Measurements from ENCODE around the gene TTYH3. TPM values are rescaled to one million over a fixed set of nuclear protein-coding genes. Genes with fewer than 3 reads are reported as not detected.
"Not testable (repeated sequence)": the region's sequence is repeated elsewhere in the genome, so short reads cannot be mapped to it uniquely, and the experiment has no call there.

The TTYH3 gene
- total RNA-seq, 1 donor from 2014 or later, result 25.4 TPM

GRCh38 chr7:2607122-2607922, 24.5 kb upstream of the TTYH3 start:
- H3K9me3 Mint-ChIP-seq, result no peaks in the 10 kb centered on the region
- no peak for ATAC-seq (ENCODE audit: low read depth)
- intact Hi-C loops (cut with micrococcal nuclease), result no loop called here
- ChIA-PET CTCF (interaction anchor here (1.0 to 1.8 kb wide), 2 partner anchors 103 kb away, joined by 4 to 11 read pairs; no protein-coding TSS in a partner anchor), POLR2A (no interaction called here)
- no peak overlapping the region for H3K27ac Mint-ChIP-seq
- H3K4me3 Mint-ChIP-seq, result no peak overlapping the region
- peaks cover 22% of the 10 kb centered on the region for H3K4me1 Mint-ChIP-seq
- no peaks in the 10 kb centered on the region for H3K36me3 Mint-ChIP-seq (ENCODE audit: low read depth)
- no peaks in the 10 kb centered on the region for H3K27me3 Mint-ChIP-seq
- TF ChIP-seq CTCF (IDR thresholded peaks at IDR 0.05), result no peak
- no peak for DNase-seq

GRCh38 chr7:2607923-2608904, 23.6 kb upstream of the TTYH3 start:
- ChIA-PET CTCF (interaction anchor here (1.0 to 1.8 kb wide), 9 partner anchors 10 to 156 kb away, joined by 3 to 11 read pairs (median 6); partner anchors contain the start of gene BRAT1), POLR2A (interaction anchor here (0.7 to 1.6 kb wide), 7 partner anchors 12 to 255 kb away, joined by 3 to 9 read pairs (median 4); partner anchors contain the start of gene TTYH3)
- Mint-ChIP-seq H3K4me1 (peaks cover 25% of the 10 kb centered on the region), H3K27ac (peak overlapping the region; percentile 50), H3K4me3 (peak overlapping the region; percentile 71), H3K9me3 (no peaks in the 10 kb centered on the region), H3K27me3 (no peaks in the 10 kb centered on the region), H3K36me3 (ENCODE audit: low read depth) (no peaks in the 10 kb centered on the region)
- TF ChIP-seq CTCF (IDR thresholded peaks at IDR 0.05), result no peak
- no peak for ATAC-seq (ENCODE audit: low read depth)
- intact Hi-C loops (cut with micrococcal nuclease), result loop anchor here (2.0 kb wide), 4 partner anchors 33 to 131 kb away; partner anchors contain the start of gene GRIFIN
- DNase-seq, result no peak

DNA sequence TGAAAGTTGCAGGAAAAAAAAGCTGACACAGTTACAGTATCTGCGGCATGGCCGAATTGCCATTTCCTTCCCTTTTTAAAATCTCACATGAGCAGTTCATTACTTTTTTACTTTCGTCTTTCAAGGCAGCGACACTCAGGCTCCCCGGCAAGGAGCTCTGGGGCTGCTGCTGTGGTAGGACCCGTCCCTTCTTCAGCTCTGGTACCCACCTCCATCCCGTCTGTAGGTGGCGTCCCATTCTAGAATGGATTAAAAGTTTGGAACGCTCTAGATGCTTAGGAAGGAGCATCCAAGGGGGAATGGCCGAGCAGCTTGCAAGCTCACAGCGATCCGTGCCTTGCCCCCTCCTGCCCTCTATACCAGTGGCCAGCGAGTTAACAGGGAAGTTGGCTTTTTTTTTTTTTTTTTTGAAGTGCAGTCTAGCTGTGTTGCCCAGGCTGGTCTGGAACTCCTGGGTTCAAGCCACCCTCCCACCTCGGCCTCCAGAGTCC, 22.8 kb upstream of the TTYH3 start:
- Mint-ChIP-seq H3K4me3 (peak overlapping the region; percentile 71), H3K4me1 (peaks cover 27% of the 10 kb centered on the region), H3K27ac (peak overlapping the region; percentile 50), H3K9me3 (no peaks in the 10 kb centered on the region), H3K36me3 (ENCODE audit: low read depth) (no peaks in the 10 kb centered on the region), H3K27me3 (no peaks in the 10 kb centered on the region)
- TF ChIP-seq CTCF (IDR thresholded peaks at IDR 0.05), result no peak
- ChIA-PET CTCF (interaction anchor here (1.0 to 1.8 kb wide), 9 partner anchors 10 to 157 kb away, joined by 3 to 11 read pairs (median 6); partner anchors contain the start of gene BRAT1), POLR2A (interaction anchor here (0.7 to 1.6 kb wide), 9 partner anchors 9 to 255 kb away, joined by 3 to 9 read pairs (median 4); partner anchors contain the start of gene TTYH3)
- DNase-seq (no peak), ATAC-seq (ENCODE audit: low read depth) (peak; percentile 93)
- intact Hi-C loops (cut with micrococcal nuclease), result loop anchor here (1.0 to 2.0 kb wide), 5 partner anchors 22 to 132 kb away; partner anchors contain the start of genes GRIFIN and TTYH3

DNA sequence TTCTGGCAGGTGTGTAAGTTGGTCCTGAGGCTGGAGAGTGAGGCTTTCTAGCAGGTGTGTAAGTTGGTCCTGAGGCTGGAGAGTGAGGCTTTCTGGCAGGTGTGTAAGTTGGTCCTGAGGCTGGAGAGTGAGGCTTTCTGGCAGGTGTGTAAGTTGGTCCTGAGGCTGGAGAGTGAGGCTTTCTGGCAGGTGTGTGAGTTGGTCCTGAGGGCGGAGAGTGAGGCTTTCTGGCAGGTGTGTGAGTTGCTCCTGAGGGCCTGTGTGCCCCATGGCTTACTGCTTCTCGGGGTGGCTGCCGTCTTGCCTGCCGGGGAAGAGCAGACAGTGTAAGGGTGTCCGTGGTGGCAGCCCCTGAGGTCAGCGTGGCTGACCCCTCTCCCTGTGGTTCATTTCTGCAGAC, 22.1 kb upstream of the TTYH3 start:
- H3K36me3 Mint-ChIP-seq (ENCODE audit: low read depth); H3K4me3 Mint-ChIP-seq; H3K27me3 Mint-ChIP-seq; ATAC-seq (ENCODE audit: low read depth); DNase-seq; H3K9me3 Mint-ChIP-seq; H3K27ac Mint-ChIP-seq: not testable (repeated sequence)
- intact Hi-C loops (cut with micrococcal nuclease), result loop anchor here (1.0 to 2.0 kb wide), 5 partner anchors 22 to 133 kb away; partner anchors contain the start of genes GRIFIN and TTYH3
- ChIA-PET CTCF (interaction anchor here (1.1 to 1.8 kb wide), 7 partner anchors 9 to 158 kb away, joined by 3 to 11 read pairs (median 6); partner anchors contain the start of gene BRAT1), POLR2A (interaction anchor here (0.7 to 1.2 kb wide), 4 partner anchors 9 to 32 kb away, joined by 4 to 9 read pairs (median 5); partner anchors contain the start of gene TTYH3)
- H3K4me1 Mint-ChIP-seq, result peaks cover 33% of the 10 kb centered on the region

DNA sequence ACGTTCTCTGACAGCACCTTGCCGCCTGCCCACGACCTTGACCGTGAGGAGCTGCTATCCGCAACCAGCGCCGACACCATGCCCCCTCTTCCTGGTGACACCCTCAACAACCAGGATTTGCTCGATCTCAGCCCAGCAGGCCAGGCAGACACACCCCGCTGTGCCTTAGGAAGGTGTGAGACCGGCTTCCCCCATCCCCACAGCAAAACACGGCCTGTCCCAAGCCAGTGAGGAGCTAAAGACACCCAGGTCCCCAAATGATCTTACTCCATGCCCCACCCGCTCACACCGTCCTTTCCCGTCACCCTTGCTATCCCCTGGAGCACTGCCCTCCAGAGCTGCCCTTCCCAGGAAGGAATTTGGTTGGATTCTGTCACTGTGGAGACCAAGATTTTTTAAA, 21.3 kb upstream of the TTYH3 start:
- Mint-ChIP-seq H3K36me3 (ENCODE audit: low read depth) (no peaks in the 10 kb centered on the region), H3K4me3 (no peak overlapping the region), H3K27me3 (no peaks in the 10 kb centered on the region), H3K9me3 (no peaks in the 10 kb centered on the region), H3K4me1 (peaks cover 34% of the 10 kb centered on the region), H3K27ac (no peak overlapping the region)
- ChIA-PET CTCF (interaction anchor here (0.7 kb wide), 1 partner anchor 64 kb away, joined by 3 read pairs; no protein-coding TSS in a partner anchor), POLR2A (interaction anchor here (0.6 kb wide), 1 partner anchor 214 kb away, joined by 3 read pairs; no protein-coding TSS in a partner anchor)
- DNase-seq (no peak), ATAC-seq (ENCODE audit: low read depth) (no peak)
- intact Hi-C loops (cut with micrococcal nuclease), result no loop called here
- TF ChIP-seq CTCF (IDR thresholded peaks at IDR 0.05), result no peak

Data from activated B cell treated with CpG ODN at 0.5 μM for 24 hours (primary cell).